Adrenal gland (tissue), 5 donors: ENCODE results near the gene BCAS2.

Experiments
- POLR2A ChIP-seq, 2 donors: fragments of 450-650 bp; IDR thresholded peaks; one replicate each; pipeline ENCODE4 v1.6.1; 2017; ENCODE audit warnings: antibody characterized with exemption in 2 of 2, mild to moderate bottlenecking in 2 of 2, moderate library complexity in 1 of 2
- TF ChIP-seq, protein P1 (sequence below), 6 experiments: fragments of 450-650 bp in 4 of 6; fragments of 200-600 bp in 2 of 6; sonication (generic) in 1 of 6; IDR thresholded peaks; 1 replicate in 5 of 6; 2 replicates in 1 of 6; pipeline versions ENCODE4 v1.5.1 to v1.8.0; 2016 to 2021; ENCODE audit warnings: antibody characterized with exemption in 6 of 6, mild to moderate bottlenecking in 2 of 6, moderate library complexity in 1 of 6
- donor health status: DM: no; HTN: no; CAD: no.

DNA sequence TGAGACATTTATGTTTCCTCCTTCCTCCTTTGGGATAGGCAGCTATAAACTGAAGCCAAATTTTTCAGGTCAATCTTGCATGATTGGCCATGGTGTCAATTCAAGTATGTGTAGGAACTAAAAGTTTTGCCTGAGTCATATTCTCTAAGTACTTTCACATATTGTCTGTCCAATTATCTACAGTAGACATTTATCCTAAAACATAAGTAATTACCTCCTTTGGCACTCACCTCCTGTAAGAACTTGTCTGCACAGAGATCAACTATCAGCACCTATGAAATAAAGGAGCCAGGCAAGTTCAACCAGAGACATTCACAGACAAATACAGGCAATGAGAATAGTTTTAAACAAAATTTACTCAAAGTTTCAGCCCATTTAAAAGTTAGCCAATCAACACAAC, 14.2 kb upstream of the BCAS2 start:
- no peak for TF ChIP-seq POLR2A (IDR thresholded peaks at IDR 0.05)
- TF ChIP-seq, protein P1, sequence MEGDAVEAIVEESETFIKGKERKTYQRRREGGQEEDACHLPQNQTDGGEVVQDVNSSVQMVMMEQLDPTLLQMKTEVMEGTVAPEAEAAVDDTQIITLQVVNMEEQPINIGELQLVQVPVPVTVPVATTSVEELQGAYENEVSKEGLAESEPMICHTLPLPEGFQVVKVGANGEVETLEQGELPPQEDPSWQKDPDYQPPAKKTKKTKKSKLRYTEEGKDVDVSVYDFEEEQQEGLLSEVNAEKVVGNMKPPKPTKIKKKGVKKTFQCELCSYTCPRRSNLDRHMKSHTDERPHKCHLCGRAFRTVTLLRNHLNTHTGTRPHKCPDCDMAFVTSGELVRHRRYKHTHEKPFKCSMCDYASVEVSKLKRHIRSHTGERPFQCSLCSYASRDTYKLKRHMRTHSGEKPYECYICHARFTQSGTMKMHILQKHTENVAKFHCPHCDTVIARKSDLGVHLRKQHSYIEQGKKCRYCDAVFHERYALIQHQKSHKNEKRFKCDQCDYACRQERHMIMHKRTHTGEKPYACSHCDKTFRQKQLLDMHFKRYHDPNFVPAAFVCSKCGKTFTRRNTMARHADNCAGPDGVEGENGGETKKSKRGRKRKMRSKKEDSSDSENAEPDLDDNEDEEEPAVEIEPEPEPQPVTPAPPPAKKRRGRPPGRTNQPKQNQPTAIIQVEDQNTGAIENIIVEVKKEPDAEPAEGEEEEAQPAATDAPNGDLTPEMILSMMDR (IDR thresholded peaks at IDR 0.05), result no peak
